HepG2 (cell line): ENCODE data around the gene SLC25A38. TPM values are rescaled to one million over a fixed set of nuclear protein-coding genes. Genes with fewer than 3 reads are reported as not detected.

Source experiments
- ARNTL ChIP-seq: sonication (generic); formaldehyde crosslinking; IDR thresholded peaks from 2 replicates; pipeline ENCODE4 v1.4.0; 2020; ENCODE audit warnings: mild to moderate bottlenecking, missing genetic modification reagents
- BRD4 ChIP-seq: sonication (generic); formaldehyde crosslinking; IDR thresholded peaks from 2 replicates; pipeline ENCODE4 v1.4.0; 2020; ENCODE audit warnings: missing genetic modification reagents
- CCAR2 ChIP-seq: fragments of 200-400 bp; formaldehyde crosslinking; optimal IDR thresholded peaks from 2 replicates; pipeline ENCODE3; 2018; ENCODE audit warnings: low read depth, mild to moderate bottlenecking, low read length, moderate library complexity
- FIP1L1 ChIP-seq: fragments of 200-400 bp; formaldehyde crosslinking; IDR thresholded peaks from 2 replicates; pipeline ENCODE4 v1.6.1; 2018; ENCODE audit warnings: low read depth, mild to moderate bottlenecking, low read length, moderate library complexity, borderline replicate concordance; ENCODE audit not compliant: insufficient read depth
- HNRNPLL ChIP-seq: fragments of 200-400 bp; formaldehyde crosslinking; IDR thresholded peaks from 2 replicates; pipeline ENCODE4 v1.6.1; 2017; ENCODE audit warnings: mild to moderate bottlenecking, low read depth, low read length; ENCODE audit not compliant: poor library complexity, severe bottlenecking
- KDM5B ChIP-seq: sonication (generic); formaldehyde crosslinking; IDR thresholded peaks from 2 replicates; pipeline ENCODE4 v1.4.0; 2020; ENCODE audit warnings: missing genetic modification reagents, mild to moderate bottlenecking, borderline replicate concordance
- KLF12 ChIP-seq: sonication (generic); formaldehyde crosslinking; IDR thresholded peaks from 2 replicates; pipeline ENCODE4 v1.4.0; 2020; ENCODE audit warnings: missing genetic modification reagents, borderline replicate concordance
- KLF15 ChIP-seq: sonication (generic); formaldehyde crosslinking; IDR thresholded peaks from 2 replicates; pipeline ENCODE4 v1.8.1; 2023; ENCODE audit warnings: borderline replicate concordance, mild to moderate bottlenecking, inconsistent platforms, missing genetic modification reagents, mixed read lengths
- POLR2A ChIP-seq, 2 experiments: IDR thresholded peaks; 2 replicates each; pipeline ENCODE4 v1.6.1; 2011; ENCODE audit warnings: low read depth in 2 of 2, low read length in 2 of 2, mild to moderate bottlenecking in 1 of 2, moderate library complexity in 1 of 2; ENCODE audit not compliant: insufficient read depth in 1 of 2
- PPARG ChIP-seq: conservative IDR thresholded peaks from 2 replicates; pipeline ENCODE4 v1.6.1; 2016; ENCODE audit warnings: missing biosample characterization, missing genetic modification reagents
- SIX1 ChIP-seq: sonication (generic); formaldehyde crosslinking; IDR thresholded peaks from 2 replicates; pipeline ENCODE4 v1.4.0; 2020; ENCODE audit warnings: missing genetic modification reagents, borderline replicate concordance
- SIX4 ChIP-seq: sonication (generic); formaldehyde crosslinking; IDR thresholded peaks from 2 replicates; pipeline ENCODE4 v1.4.0; 2020; ENCODE audit warnings: missing genetic modification reagents
- STAT5B ChIP-seq: sonication (generic); formaldehyde crosslinking; IDR thresholded peaks from 2 replicates; pipeline ENCODE4 v1.4.0; 2020; ENCODE audit warnings: missing genetic modification reagents
- TGIF2 ChIP-seq: IDR thresholded peaks from 2 replicates; pipeline ENCODE4 v1.6.1; 2016; ENCODE audit warnings: control low read depth, missing compliant biosample characterization
- ZBTB21 ChIP-seq: sonication (generic); formaldehyde crosslinking; IDR thresholded peaks from 2 replicates; pipeline ENCODE4 v1.4.0; 2020; ENCODE audit warnings: missing genetic modification reagents
- ZNF160 ChIP-seq: sonication (generic); formaldehyde crosslinking; IDR thresholded peaks from 2 replicates; pipeline ENCODE4 v1.8.0; 2022; ENCODE audit warnings: mild to moderate bottlenecking, inconsistent platforms, missing genetic modification reagents
- ZNF232 ChIP-seq: sonication (generic); formaldehyde crosslinking; IDR thresholded peaks from 2 replicates; pipeline ENCODE4 v1.4.0; 2020; ENCODE audit warnings: missing genetic modification reagents, borderline replicate concordance
- polyA plus RNA-seq, 8 experiments: library from polyadenylated mRNA; depleted of rRNA in 3 of 8; stranded (reverse) in 7 of 8; unstranded in 1 of 8; fragments of >200 nt; fragmentation: Illumina TruSeq in 4 of 8; extraction: Trizol in 4 of 8; gene quantifications; 2 replicates each; pipeline versions ENCODE4 v1.2.1 to v1.2.3, GENCODE V29; 2011 to 2016; ENCODE audit warnings: low read depth in 4 of 8, missing spikeins in 1 of 8, mixed read lengths in 1 of 8; ENCODE audit not compliant: insufficient read depth in 1 of 8
- total RNA-seq, 5 experiments: library from RNA; depleted of rRNA; stranded (reverse); fragments of >200 nt; fragmentation: Illumina TruSeq; extraction: Trizol; gene quantifications; 2 replicates each; pipeline ENCODE4 v1.2.3, GENCODE V29; 2016; ENCODE audit warnings: low read depth in 1 of 5
- TF ChIP-seq, protein P1 (sequence below), 2 experiments: sonication (generic) in 1 of 2; formaldehyde crosslinking in 1 of 2; IDR thresholded peaks; 2 replicates each; pipeline versions ENCODE4 v1.6.1 to v1.9.0; 2014 to 2022; ENCODE audit warnings: antibody characterized with exemption in 1 of 2, borderline replicate concordance in 1 of 2, inconsistent platforms in 1 of 2, low read depth in 1 of 2, missing genetic modification reagents in 1 of 2
- TF ChIP-seq, protein P2 (sequence below): sonication (generic); formaldehyde crosslinking; IDR thresholded peaks from 2 replicates; pipeline ENCODE4 v1.5.1; 2020; ENCODE audit warnings: mild to moderate bottlenecking, missing genetic modification reagents, borderline replicate concordance
- TF ChIP-seq, protein P3 (sequence below): sonication (generic); formaldehyde crosslinking; IDR thresholded peaks from 2 replicates; pipeline ENCODE4 v1.4.0; 2020; ENCODE audit warnings: missing genetic modification reagents, borderline replicate concordance

Gene SLC25A38
- total and polyA plus RNA-seq, 2 of the 13 experiments (the other 11 are each of a cell fraction or from before 2014, with no cell fraction given): 32.5 to 35.4 TPM

DNA sequence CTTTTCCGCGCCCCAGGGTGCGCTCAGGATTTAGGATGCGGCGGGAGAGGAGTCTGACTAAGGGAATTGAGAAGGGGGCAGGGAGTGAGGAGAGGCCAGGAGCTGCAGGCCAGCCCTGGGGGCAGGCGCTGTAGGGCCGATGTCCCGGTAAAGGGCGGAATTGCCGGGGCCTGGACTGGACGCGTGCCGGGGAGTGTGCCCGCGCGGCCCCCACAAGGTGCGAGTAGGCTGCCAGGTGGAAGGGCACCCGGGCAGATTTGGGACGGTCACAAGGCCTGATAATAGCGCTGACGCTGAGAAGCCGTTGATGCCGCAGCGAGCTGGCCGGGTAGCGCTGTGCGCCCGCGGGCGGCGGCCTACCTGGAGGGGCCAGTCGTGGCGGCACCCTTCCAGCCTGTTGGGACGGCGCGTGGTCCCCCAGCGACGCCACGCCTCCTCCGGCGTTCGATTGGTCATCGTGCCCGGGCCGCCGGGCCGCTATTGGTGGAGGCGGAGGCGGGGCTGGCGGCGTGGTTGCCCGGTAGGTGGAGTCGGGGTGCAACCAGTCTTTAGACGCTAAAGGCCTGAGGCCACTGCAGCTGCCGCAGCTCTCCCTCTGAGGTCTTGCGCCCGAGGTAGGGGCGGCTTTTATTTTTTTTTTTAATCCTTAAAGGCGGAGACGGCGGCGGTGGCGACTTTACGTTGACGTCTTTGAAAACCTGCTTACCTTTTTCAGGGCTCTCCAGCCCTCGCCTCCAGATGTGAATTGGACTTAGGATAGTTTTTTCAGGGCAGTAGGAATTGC, 903 bp downstream of the SLC25A38 start (continued):
- TF ChIP-seq, protein P1, sequence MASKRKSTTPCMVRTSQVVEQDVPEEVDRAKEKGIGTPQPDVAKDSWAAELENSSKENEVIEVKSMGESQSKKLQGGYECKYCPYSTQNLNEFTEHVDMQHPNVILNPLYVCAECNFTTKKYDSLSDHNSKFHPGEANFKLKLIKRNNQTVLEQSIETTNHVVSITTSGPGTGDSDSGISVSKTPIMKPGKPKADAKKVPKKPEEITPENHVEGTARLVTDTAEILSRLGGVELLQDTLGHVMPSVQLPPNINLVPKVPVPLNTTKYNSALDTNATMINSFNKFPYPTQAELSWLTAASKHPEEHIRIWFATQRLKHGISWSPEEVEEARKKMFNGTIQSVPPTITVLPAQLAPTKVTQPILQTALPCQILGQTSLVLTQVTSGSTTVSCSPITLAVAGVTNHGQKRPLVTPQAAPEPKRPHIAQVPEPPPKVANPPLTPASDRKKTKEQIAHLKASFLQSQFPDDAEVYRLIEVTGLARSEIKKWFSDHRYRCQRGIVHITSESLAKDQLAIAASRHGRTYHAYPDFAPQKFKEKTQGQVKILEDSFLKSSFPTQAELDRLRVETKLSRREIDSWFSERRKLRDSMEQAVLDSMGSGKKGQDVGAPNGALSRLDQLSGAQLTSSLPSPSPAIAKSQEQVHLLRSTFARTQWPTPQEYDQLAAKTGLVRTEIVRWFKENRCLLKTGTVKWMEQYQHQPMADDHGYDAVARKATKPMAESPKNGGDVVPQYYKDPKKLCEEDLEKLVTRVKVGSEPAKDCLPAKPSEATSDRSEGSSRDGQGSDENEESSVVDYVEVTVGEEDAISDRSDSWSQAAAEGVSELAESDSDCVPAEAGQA (IDR thresholded peaks at IDR 0.05; ENCODE audit: low read depth): no peak
- TF ChIP-seq, protein P1 (CRISPR knock-in tag; IDR thresholded peaks at IDR 0.05; ENCODE audit: borderline replicate concordance): no peak; the same call in 1 of the 2 replicates
- no peak for TF ChIP-seq STAT5B (CRISPR knock-in tag)
- no peak for TF ChIP-seq SIX1 (CRISPR knock-in tag)
- no peak for TF ChIP-seq KLF15 (CRISPR knock-in tag)
- no peak for TF ChIP-seq ZNF160 (CRISPR knock-in tag)
- peak; percentile 80; the same call in 1 of the 2 replicates for TF ChIP-seq ARNTL (CRISPR knock-in tag)
- no peak for TF ChIP-seq PPARG (CRISPR knock-in tag)
- TF ChIP-seq SIX4: no peak
- no peak for TF ChIP-seq KLF12 (CRISPR knock-in tag)
- TF ChIP-seq POLR2A (IDR thresholded peaks at IDR 0.05; ENCODE audit: insufficient read depth in 1 of 2, low read depth in 2 of 2, low read length in 2 of 2): peak; percentile 92 to 97
- TF ChIP-seq KDM5B (CRISPR knock-in tag): peak; percentile 70; the same call in 1 of the 2 replicates
- TF ChIP-seq ZNF232 (CRISPR knock-in tag): 0 out of 2 replicates have a peak, but pooled peaks have one; percentile 2
- TF ChIP-seq BRD4 (CRISPR knock-in tag): peak; percentile 19; the same call in 1 of the 2 replicates
- TF ChIP-seq HNRNPLL: peak; percentile 25
- TF ChIP-seq, protein P2, sequence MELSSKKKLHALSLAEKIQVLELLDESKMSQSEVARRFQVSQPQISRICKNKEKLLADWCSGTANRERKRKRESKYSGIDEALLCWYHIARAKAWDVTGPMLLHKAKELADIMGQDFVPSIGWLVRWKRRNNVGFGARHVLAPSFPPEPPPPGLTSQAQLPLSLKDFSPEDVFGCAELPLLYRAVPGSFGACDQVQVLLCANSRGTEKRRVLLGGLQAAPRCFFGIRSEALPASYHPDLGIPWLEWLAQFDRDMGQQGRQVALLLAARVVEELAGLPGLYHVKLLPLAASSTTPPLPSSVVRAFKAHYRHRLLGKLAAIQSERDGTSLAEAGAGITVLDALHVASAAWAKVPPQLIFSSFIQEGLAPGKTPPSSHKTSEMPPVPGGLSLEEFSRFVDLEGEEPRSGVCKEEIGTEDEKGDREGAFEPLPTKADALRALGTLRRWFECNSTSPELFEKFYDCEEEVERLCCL (CRISPR knock-in tag): no peak; the same call in 1 of the 2 replicates
- TF ChIP-seq FIP1L1: no peak
- TF ChIP-seq, protein P3, sequence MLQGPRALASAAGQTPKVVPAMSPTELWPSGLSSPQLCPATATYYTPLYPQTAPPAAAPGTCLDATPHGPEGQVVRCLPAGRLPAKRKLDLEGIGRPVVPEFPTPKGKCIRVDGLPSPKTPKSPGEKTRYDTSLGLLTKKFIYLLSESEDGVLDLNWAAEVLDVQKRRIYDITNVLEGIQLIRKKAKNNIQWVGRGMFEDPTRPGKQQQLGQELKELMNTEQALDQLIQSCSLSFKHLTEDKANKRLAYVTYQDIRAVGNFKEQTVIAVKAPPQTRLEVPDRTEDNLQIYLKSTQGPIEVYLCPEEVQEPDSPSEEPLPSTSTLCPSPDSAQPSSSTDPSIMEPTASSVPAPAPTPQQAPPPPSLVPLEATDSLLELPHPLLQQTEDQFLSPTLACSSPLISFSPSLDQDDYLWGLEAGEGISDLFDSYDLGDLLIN (CRISPR knock-in tag): peak; percentile 23; the same call in 1 of the 2 replicates
- TF ChIP-seq ZBTB21: no peak
- no peak for TF ChIP-seq TGIF2 (CRISPR knock-in tag)
- no peak for TF ChIP-seq CCAR2
